HG02981 (cell line): ENCODE results near the gene MAGEA2B.
"Not testable (repeated sequence)": the region's sequence is repeated elsewhere in the genome, so short reads cannot be mapped to it uniquely, and the experiment has no call there.

Source experiments
- ATAC-seq: cut with Tn5 transposase; IDR thresholded peaks from one replicate; pipeline ENCODE4 v1.9.1; 2021; ENCODE audit warnings: mild to moderate bottlenecking, moderate library complexity; ENCODE audit not compliant: unreplicated experiment

The MAGEA2B gene

GRCh38 chrX:152754871-152755270, 40.4 kb downstream of the MAGEA2B start:
- ATAC-seq, result not testable (repeated sequence)

DNA sequence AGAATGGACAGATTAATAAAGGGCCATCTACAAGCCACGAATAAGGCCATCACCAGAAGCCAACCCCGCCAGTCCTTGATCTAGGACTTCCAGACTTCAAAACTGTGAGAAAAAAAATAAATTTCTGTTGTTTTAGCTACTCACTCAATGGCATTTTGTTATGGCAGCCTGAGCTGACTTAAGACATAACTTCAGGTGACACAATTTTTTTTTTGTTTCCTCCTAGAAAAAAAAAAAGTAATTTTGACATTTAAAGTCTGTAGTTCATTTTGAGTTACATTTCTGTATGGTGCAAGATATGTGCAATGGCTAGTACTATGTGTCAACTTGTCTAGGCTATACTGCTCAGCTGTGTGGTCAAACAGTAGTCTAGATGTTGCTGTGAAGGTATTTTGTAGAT, 44.5 kb downstream of the MAGEA2B start, which contains the start of gene CSAG3:
CSAG3 (plus strand) TSS at position 301 of the 400 bp plus-strand sequence.
- ATAC-seq, result not testable (repeated sequence)

DNA sequence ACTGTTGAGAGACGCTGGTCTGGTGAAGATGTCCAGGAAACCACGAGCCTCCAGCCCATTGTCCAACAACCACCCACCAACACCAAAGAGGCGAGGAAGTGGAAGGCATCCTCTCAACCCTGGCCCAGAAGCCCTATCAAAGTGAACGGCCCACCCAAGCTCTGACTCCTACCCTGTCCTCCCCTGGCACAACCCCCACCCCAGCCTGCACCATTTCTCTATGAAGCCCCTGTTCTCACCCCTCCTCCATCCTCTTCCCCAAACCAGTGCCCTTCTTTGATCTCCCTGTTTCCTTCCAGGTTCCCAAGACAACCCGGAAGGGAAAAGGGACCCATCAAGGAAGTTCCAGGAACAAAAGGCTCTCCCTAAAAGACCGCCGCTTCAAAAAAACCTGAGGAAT, 45.1 kb downstream of the MAGEA2B start:
- ATAC-seq, result not testable (repeated sequence)

- ATAC-seq, result not testable (repeated sequence)
These were observed 47.2 kb downstream of the MAGEA2B start for GRCh38 chrX:152761582-152761981.

GRCh38 chrX:152766562-152766961, 52.1 kb downstream of the MAGEA2B start:
- ATAC-seq, result not testable (repeated sequence)
